ENCODE results near the gene ZW10.

Gene ZW10

DNA sequence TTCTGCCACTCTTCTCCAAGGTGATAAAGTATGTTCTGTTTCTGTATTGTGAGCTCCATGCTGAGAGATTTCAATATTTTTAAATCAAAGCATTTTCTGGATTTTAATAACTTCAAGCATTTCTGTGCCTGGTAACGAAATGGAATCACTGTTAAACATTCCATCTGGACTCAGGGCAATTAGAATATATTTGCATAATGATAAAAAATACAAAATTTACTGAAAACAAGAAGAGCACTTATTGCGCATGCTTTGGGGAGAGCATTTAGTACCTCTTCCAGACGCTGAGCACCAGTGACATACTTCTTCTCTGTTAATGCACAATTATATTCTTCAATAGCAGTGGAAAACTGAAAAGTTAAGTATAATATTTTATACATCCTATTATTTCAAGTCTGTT is 13.3 kb downstream of the ZW10 start:
- Histone ChIP-seq H3K36me3 (replicated peaks; ENCODE audit: low read depth, low read length) (peaks cover 21% of the 10 kb centered on the region), H3K9me3 (ENCODE audit: insufficient read depth, low read length) (no peaks in the 10 kb centered on the region), H3K27ac (ENCODE audit: low read length) (no peak overlapping the region), H3K9ac (ENCODE audit: low read length) (no peak overlapping the region), H3K79me2 (ENCODE audit: low read length) (peaks cover 1% of the 10 kb centered on the region), H3K4me3 (ENCODE audit: low read length) (no peak overlapping the region), H2AFZ (ENCODE audit: low read depth, low read length) (no peak overlapping the region), H4K20me1 (ENCODE audit: insufficient read depth, low read length) (no peaks in the 10 kb centered on the region; the same call in 1 of the 2 replicates), H3K4me2 (ENCODE audit: low read length) (no peak overlapping the region), H3K4me1 (ENCODE audit: low read length) (no peaks in the 10 kb centered on the region), H3K27me3 (ENCODE audit: low read depth, low read length) (no peaks in the 10 kb centered on the region)
- no peak for TF ChIP-seq EZH2phosphoT487 (IDR thresholded peaks at IDR 0.05; ENCODE audit: low read depth)
- TF ChIP-seq, protein P1, sequence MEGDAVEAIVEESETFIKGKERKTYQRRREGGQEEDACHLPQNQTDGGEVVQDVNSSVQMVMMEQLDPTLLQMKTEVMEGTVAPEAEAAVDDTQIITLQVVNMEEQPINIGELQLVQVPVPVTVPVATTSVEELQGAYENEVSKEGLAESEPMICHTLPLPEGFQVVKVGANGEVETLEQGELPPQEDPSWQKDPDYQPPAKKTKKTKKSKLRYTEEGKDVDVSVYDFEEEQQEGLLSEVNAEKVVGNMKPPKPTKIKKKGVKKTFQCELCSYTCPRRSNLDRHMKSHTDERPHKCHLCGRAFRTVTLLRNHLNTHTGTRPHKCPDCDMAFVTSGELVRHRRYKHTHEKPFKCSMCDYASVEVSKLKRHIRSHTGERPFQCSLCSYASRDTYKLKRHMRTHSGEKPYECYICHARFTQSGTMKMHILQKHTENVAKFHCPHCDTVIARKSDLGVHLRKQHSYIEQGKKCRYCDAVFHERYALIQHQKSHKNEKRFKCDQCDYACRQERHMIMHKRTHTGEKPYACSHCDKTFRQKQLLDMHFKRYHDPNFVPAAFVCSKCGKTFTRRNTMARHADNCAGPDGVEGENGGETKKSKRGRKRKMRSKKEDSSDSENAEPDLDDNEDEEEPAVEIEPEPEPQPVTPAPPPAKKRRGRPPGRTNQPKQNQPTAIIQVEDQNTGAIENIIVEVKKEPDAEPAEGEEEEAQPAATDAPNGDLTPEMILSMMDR (IDR thresholded peaks at IDR 0.05; ENCODE audit: low read depth, low read length) = no peak

GRCh38 chr11:113752932-113753331 is 20.6 kb downstream of the ZW10 start:
- TF ChIP-seq EZH2phosphoT487 (IDR thresholded peaks at IDR 0.05; ENCODE audit: low read depth) = no peak
- TF ChIP-seq, protein P1 (IDR thresholded peaks at IDR 0.05; ENCODE audit: low read depth, low read length) = no peak
- H3K36me3 ChIP-seq (replicated peaks; ENCODE audit: low read depth, low read length) = peaks cover 28% of the 10 kb centered on the region
- no peaks in the 10 kb centered on the region for H3K9me3 ChIP-seq (ENCODE audit: insufficient read depth, low read length)
- no peak overlapping the region for H3K4me2 ChIP-seq (ENCODE audit: low read length)
- no peaks in the 10 kb centered on the region for H3K4me1 ChIP-seq (ENCODE audit: low read length)
- no peaks in the 10 kb centered on the region for H4K20me1 ChIP-seq (ENCODE audit: insufficient read depth, low read length)
- no peaks in the 10 kb centered on the region for H3K27me3 ChIP-seq (ENCODE audit: low read depth, low read length)
- no peak overlapping the region for H2AFZ ChIP-seq (ENCODE audit: low read depth, low read length)
- H3K9ac ChIP-seq (ENCODE audit: low read length) = no peak overlapping the region
- no peak overlapping the region for H3K4me3 ChIP-seq (ENCODE audit: low read length)
- H3K79me2 ChIP-seq (ENCODE audit: low read length) = no peaks in the 10 kb centered on the region
- H3K27ac ChIP-seq (ENCODE audit: low read length) = no peak overlapping the region

DNA sequence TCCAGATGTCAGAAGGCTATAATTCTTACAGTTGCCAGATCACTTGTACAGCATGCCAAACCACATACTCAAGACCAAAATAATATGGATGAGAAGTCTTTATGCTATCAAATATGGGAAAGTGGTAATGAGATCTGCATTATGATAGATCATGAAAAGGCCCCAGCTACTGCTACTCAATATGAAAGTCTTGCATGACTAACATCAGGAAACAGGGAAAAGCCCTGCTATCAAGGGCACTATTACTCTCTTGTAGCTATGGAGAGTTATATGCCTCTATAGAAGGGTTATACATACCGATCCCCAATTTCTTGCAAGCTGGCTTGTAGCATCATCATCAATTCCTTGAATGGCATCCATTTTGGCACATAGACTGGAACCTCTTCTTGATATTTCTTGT is 37.2 kb downstream of the ZW10 start:
- H3K9me3 ChIP-seq (ENCODE audit: insufficient read depth, low read length) = no peaks in the 10 kb centered on the region
- no peak overlapping the region for H3K4me3 ChIP-seq (ENCODE audit: low read length)
- no peak for TF ChIP-seq EZH2phosphoT487 (IDR thresholded peaks at IDR 0.05; ENCODE audit: low read depth)
- TF ChIP-seq, protein P1 (IDR thresholded peaks at IDR 0.05; ENCODE audit: low read depth, low read length) = no peak
- H3K4me1 ChIP-seq (ENCODE audit: low read length) = no peaks in the 10 kb centered on the region
- H3K9ac ChIP-seq (ENCODE audit: low read length) = no peak overlapping the region
- no peaks in the 10 kb centered on the region for H3K27me3 ChIP-seq (ENCODE audit: low read depth, low read length)
- no peak overlapping the region for H3K4me2 ChIP-seq (ENCODE audit: low read length)
- H4K20me1 ChIP-seq (ENCODE audit: insufficient read depth, low read length) = no peaks in the 10 kb centered on the region
- no peak overlapping the region for H2AFZ ChIP-seq (ENCODE audit: low read depth, low read length)
- peaks cover 40% of the 10 kb centered on the region for H3K36me3 ChIP-seq (replicated peaks; ENCODE audit: low read depth, low read length)
- H3K27ac ChIP-seq (ENCODE audit: low read length) = no peak overlapping the region
- H3K79me2 ChIP-seq (ENCODE audit: low read length) = no peaks in the 10 kb centered on the region

- TF ChIP-seq, protein P1 (IDR thresholded peaks at IDR 0.05; ENCODE audit: low read depth, low read length) = no peak
- TF ChIP-seq EZH2phosphoT487 (IDR thresholded peaks at IDR 0.05; ENCODE audit: low read depth) = no peak
- Histone ChIP-seq H2AFZ (ENCODE audit: low read depth, low read length) (no peak overlapping the region), H3K4me3 (ENCODE audit: low read length) (no peak overlapping the region), H3K27ac (ENCODE audit: low read length) (no peak overlapping the region), H3K9me3 (ENCODE audit: insufficient read depth, low read length) (no peaks in the 10 kb centered on the region), H3K36me3 (replicated peaks; ENCODE audit: low read depth, low read length) (peaks cover 20% of the 10 kb centered on the region), H3K79me2 (ENCODE audit: low read length) (no peaks in the 10 kb centered on the region), H3K4me2 (ENCODE audit: low read length) (no peak overlapping the region), H3K9ac (ENCODE audit: low read length) (no peak overlapping the region), H3K4me1 (ENCODE audit: low read length) (no peaks in the 10 kb centered on the region), H4K20me1 (ENCODE audit: insufficient read depth, low read length) (no peaks in the 10 kb centered on the region), H3K27me3 (ENCODE audit: low read depth, low read length) (no peaks in the 10 kb centered on the region)
Measured at GRCh38 chr11:113732092-113732491, 41.4 kb downstream of the ZW10 start.
